ENCODE measurements around the gene ATXN3.

ATXN3 gene

GRCh38 chr14:92106143-92106926 lies at the start of gene ATXN3:
Gene ATXN3, minus strand, starts transcription at chr14:92106582. Its CDS starts 30 bp downstream, at chr14:92106552.
- DNase-seq = peak; percentile 71

DNA sequence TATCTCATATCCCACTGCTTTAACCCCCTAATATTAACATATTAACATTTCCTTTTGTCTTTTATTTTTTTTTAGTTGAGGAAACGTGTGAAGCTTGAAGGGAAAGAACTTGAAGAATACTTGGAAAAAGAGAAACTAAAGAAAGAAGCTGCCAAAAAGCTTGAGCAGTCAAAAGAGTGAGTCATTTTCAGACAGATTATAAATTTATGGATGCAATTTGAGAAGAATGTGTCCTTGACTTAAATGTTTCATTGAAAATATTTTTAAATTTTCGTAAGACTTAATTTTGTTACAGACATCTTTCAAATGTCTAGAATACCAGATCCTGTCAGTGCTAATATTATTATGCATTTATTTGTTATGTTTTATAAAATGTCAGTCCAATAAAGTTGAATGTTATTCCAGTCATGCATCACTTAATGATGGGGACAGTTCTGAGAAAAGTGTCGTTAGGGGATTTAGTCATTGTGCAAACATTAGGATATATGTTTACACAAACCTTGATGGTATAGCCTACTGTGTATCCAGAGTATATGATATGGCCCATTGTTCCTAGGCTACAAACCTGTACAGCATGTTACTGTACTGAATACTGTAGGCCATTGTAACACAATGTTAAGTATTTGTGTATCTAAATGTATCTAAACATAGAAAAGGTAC lies 48.0 kb upstream of the ATXN3 start:
- DNase-seq = no peak

DNA sequence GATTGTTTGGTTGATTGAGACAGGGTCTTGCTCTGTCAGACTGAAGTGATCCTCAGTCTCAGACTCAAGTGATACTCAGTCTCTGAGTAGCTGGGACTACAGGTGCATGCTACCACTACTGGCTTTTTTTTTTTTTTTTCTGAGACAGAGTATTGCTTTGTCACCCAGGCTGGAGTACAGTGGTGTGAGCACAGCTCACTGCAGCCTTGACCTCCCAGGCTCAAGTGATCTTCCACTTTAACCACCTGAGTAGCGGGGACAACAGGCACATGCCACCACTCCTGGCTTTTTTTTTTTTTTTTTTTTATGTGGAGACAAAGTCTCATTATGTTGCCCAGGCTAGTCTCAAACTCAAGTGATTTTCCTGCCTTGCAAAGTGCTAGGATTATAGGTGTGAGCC lies 47.2 kb upstream of the ATXN3 start:
- no peak for DNase-seq

GRCh38 chr14:92144708-92145107 lies 38.3 kb upstream of the ATXN3 start:
- no peak for DNase-seq

DNA sequence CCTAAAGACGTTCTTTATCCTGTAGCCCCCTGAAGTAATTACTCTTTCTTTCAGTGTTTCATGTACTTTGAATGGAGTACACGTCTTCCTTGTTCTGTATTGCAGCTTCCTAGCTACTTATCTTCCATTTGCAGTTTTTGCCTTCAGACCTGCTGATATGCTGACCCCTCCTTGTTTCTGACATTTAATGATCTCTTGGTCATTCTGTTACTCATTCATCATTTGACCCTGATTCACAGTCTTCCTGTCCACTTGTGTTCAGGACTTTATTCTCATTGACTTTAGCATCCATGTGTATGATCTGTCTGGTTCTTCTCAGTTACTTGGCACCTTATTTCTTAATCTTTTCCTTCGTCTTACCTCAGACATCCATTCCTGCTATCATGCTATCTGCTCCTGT lies 37.6 kb upstream of the ATXN3 start:
- DNase-seq = no peak

DNA sequence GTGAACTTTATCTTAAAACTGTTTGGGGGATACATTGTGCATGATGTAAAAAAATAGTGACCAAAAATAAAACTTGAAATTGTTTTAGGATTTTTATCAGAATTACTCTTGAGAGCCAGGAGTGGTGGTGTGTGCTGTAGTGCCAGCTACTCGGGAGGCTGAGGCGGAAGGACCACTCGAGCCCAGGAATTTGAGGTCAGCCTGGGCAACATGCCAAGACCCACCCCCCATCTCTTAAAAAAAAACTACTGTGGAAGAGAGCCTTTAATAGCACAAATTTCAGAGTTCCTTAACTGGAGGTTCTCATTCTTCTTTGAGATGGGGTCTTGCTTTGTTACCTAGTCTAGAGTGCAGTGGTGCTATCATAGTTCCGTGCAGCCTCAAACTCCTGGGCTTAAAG lies 36.9 kb upstream of the ATXN3 start:
- DNase-seq = no peak

DNA sequence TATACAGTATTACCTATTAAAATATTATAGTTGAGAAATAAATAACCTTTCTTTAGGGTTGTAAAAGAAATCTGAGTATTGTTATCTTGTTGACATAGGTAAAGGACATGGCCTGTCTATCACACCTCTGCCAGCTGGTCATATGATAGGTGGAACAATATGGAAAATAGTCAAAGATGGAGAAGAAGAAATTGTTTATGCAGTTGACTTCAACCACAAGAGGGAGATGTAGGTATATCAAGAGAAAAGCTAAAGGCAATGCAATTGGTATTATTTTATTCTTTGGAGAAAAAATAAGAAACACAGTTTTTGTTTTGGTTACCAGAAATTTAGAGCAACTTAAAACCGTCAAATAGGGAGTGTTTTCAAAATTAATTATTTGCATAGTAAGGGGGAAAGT lies 28.9 kb upstream of the ATXN3 start:
- DNase-seq = no peak

- no peak for DNase-seq
These were observed 28.1 kb upstream of the ATXN3 start for GRCh38 chr14:92134456-92134855.

DNA sequence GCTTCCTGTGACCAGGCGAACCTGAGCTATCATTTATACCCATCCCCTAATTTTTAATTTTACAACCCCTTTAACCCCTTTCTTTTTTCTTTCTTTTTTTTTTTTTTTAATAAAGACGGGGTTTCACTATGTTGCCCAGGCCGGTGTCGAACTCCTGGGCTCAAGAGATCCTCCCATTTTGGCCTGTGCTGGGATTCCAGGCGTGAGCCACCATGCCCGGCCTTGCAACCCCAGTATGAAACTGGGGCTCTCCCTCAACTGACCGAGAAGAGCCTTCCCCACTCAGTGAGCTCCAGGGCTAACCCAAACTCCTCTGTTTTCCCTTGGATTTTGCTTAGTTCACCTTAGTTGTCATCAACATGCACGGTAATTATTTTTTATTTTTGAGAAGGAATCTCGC lies 16.4 kb upstream of the ATXN3 start:
- DNase-seq = no peak

- DNase-seq = no peak
These were observed 15.9 kb upstream of the ATXN3 start for GRCh38 chr14:92122351-92122677.

- no peak for DNase-seq
These were observed 15.4 kb upstream of the ATXN3 start, which contains the start of the genes CPSF2 and NDUFB1 for GRCh38 chr14:92121670-92122350. Gene CPSF2, plus strand, starts transcription at chr14:92121969. Its CDS starts 9,016 bp downstream, at chr14:92130985. Gene NDUFB1, minus strand, starts transcription at chr14:92121706. Its CDS starts 4,069 bp downstream, at chr14:92117637.

GRCh38 chr14:92121207-92121669 lies 14.9 kb upstream of the ATXN3 start:
- DNase-seq = no peak

DNA sequence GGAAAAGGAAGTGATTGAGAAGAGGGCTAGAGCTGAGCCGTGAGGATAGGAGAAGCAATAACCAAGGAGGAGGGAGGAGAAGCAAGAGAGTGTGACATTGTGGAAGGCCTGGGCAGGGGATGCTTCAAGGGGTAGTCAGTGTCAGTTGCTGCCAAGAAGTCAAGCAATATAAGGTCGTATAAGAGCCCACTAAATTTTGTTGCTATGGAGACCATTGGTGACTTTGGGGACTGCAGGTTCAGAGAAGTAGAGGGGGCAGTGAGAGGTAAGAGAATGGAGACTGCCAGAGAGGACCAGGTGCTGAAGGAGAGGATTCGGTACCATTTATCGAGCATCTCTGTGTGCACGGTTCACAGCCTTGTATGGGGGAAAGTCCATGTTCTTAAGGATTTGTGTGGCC lies 3.1 kb upstream of the ATXN3 start:
- no peak for DNase-seq

DNA sequence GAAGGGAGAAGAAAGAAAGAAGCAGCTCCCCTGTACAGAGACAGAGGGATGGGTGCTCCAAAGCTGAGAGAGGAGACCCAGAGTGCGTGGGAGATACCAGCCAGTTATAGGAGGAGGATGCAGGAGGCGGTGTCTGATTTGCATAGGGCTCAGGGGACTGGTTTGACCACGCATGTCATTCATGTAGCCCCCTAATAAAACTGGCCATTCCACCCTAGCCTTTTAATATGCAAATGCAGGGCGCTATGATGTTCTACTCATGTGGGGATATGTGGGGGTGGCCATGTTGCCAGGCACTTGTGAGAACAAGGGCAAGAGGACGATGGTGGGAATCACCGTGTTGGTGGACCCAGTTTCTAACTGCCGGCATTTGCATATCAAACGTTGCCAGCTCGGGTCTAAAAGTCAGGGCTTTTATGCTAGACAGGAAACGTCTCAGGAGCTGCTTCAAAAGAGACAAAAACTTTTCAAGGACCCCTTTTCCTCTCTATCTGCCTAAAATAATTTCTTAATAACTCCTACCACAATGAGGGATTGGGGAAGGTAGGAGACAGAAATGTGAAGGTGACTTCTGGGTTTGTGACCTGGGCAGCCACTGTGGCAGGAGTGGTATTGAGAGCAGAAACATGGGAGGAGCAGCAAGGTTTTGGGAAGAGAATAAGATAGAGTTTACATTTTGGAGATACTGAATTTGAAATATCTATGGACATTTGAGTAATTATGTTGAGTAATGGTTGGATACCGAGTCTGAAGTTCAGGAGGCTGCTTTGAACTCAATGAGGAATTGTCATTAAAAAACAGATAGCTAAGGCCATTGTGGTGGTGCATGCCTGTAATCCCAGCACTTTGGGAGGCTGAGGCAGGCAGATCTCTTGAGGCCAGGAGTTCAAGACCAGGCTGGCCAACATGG lies 2.2 kb upstream of the ATXN3 start:
- no peak for DNase-seq

DNA sequence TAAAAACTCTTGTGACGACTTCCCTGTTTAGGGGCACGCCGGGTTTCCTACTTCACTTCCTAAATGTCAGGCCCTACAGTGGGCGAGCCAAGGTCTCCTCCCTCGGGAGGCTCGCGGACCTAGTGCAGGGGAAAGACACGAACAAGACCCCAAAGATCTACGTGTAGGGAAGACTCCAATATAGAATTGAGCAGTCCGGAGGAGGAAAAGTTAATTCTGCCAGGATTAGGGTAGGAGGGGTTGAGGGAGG lies 564 bp downstream of the ATXN3 start:
- DNase-seq = no peak

DNA sequence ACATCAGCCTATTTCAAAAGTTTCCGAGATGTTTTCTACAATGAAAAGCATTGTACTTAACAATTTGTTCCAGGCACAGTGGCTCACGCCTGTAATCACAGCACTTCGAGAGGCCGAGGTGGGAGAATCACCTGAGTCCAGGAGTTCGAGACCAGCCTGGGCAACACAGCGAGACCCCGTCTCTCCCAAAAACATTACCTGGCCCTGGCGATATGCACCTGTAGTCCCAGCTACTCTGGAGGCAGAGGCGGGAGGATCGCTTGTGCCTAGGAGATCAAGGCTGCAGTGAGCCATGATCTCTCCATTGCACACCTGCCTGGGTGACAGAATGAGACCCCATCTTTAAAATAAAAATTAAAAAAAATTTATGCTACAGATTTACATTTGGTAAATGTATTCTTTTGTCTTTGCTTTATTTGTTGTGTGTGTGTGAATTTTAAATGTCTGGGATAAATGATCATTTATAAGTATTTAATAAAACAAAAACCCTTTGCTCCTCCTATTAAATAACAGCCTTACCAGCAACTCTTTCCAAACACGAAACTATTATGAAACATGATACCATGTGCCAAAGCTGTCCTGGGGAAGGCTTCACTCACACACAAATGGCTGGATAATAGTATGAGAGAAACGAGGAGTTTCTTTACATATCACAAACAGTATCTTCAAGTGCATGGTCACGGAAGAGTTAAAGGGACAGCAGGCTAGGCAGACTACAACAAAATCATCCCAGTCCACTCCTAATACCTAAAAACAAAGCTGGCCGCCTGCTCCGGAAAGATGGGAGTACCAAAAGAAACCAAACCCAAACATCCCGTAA lies 1.1 kb downstream of the ATXN3 start:
- no peak for DNase-seq

- DNase-seq = no peak
These were observed 2.9 kb downstream of the ATXN3 start for GRCh38 chr14:92103363-92103989.

DNA sequence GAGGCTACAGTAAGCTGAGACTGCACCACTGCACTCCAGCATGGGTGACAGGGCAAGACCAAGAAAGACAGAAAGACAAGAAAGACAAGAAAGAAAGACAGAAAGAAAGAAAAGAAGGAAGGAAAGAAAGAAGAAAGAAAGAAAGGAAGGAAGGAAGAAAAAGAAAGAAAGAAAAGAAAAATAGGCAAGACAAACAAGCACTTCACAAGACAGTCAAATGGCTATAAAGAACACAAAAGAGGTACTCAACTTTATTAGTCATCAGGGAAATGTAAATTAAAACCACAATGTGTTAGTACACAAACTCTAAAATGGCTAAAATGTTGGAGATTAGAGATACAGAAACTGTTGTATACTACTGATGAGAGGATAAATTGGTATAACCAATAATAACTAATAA lies 6.6 kb downstream of the ATXN3 start:
- DNase-seq = no peak

DNA sequence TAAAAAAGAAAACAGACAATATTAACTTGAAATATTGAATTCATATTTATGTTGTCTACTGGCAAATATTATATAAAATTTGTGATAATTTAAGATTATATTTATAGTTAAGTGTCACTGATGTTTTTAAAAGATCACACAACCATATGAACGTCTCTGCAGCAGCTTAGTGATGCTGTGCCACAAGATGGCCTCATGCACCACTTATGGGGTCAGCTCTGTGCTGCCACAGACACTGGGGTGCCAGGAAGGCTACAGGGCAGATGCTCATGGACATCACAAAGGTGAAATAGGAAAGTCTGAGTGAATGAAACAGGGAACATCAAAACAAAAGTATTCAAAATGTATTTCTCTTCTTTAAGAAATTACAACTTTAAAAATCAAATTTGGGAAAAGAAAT lies 13.1 kb downstream of the ATXN3 start:
- no peak for DNase-seq

- DNase-seq = no peak
These were observed 17.9 kb downstream of the ATXN3 start for GRCh38 chr14:92088494-92088893.

- DNase-seq = peak; percentile 2
These were observed 31.8 kb downstream of the ATXN3 start for GRCh38 chr14:92074555-92074954.

Data from SIG-M5 (cell line).